ENCODE results near the gene MAN2C1.

DNA sequence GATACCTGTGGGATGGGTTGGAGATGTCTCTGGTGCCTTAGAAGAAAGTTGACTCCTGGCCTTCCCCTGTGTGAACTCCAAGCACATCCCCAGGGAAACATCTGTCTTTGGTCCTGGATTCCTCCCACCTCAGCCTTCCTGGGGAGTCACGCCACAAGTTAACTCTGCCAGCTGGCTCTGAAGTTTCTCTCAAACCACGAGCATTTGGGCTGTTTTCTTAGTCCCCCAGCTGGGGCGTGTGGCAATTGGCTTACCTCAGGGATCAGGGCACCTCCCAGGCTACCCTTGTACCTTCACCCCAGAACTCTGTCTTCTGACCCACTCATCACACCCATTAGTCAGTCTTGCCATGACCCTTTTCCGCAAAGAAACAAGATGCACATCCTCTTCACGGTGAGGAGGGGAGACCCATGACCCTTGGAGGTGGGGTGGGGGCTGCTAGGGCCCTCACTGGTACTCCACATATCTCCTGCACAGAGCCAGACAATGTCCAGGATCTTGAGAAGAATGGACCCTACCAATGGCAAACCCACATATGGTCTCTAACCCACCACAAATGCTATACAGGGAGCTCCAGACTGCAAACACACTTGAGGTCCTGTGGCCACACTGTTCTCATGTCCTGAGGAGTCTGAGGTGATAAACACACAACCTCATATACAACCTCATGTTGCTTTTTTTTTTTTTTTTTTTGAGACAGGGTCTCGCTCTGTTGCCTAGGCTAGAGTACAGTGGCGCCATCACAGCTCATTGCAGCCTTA lies 17.6 kb downstream of the MAN2C1 start:
- TF ChIP-seq, protein P1, sequence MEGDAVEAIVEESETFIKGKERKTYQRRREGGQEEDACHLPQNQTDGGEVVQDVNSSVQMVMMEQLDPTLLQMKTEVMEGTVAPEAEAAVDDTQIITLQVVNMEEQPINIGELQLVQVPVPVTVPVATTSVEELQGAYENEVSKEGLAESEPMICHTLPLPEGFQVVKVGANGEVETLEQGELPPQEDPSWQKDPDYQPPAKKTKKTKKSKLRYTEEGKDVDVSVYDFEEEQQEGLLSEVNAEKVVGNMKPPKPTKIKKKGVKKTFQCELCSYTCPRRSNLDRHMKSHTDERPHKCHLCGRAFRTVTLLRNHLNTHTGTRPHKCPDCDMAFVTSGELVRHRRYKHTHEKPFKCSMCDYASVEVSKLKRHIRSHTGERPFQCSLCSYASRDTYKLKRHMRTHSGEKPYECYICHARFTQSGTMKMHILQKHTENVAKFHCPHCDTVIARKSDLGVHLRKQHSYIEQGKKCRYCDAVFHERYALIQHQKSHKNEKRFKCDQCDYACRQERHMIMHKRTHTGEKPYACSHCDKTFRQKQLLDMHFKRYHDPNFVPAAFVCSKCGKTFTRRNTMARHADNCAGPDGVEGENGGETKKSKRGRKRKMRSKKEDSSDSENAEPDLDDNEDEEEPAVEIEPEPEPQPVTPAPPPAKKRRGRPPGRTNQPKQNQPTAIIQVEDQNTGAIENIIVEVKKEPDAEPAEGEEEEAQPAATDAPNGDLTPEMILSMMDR (IDR thresholded peaks at IDR 0.05) = no peak
- TF ChIP-seq POLR2AphosphoS5 (IDR thresholded peaks at IDR 0.05) = peak in 1 of 4 donors; percentile 3
- no peak for TF ChIP-seq POLR2A (IDR thresholded peaks at IDR 0.05)
